ENCODE data around the gene MRPL24.
"Not testable (repeated sequence)": the region's sequence is repeated elsewhere in the genome, so short reads cannot be mapped to it uniquely, and the experiment has no call there.

Gene MRPL24

GRCh38 chr1:156760092-156760795 is 19.4 kb upstream of the MRPL24 start:
- DNase-seq: peak; percentile 60

GRCh38 chr1:156757572-156758253 is 16.8 kb upstream of the MRPL24 start:
- not testable (repeated sequence) for DNase-seq

GRCh38 chr1:156756355-156756754 is 15.5 kb upstream of the MRPL24 start:
- no peak for DNase-seq

- DNase-seq: no peak
These were observed 14.7 kb upstream of the MRPL24 start for GRCh38 chr1:156755527-156755950.

- DNase-seq: no peak
These were observed 13.3 kb upstream of the MRPL24 start for GRCh38 chr1:156754219-156754618.

- no peak for DNase-seq
These were observed 12.1 kb upstream of the MRPL24 start for GRCh38 chr1:156752843-156753482.

- peak; percentile 96 for DNase-seq
These were observed 11.0 kb upstream of the MRPL24 start for GRCh38 chr1:156751757-156752481.

- no peak for DNase-seq
These were observed 10.5 kb upstream of the MRPL24 start, which contains the start of gene HDGF for GRCh38 chr1:156751451-156751756. HDGF (minus strand) TSS chr1:156751675; CDS start chr1:156751429, 246 bp downstream.

GRCh38 chr1:156750711-156751450 is 10.0 kb upstream of the MRPL24 start:
- DNase-seq: no peak

- peak; percentile 49 for DNase-seq
These were observed 9.3 kb upstream of the MRPL24 start for GRCh38 chr1:156750191-156750672.

- no peak for DNase-seq
These were observed 8.7 kb upstream of the MRPL24 start for GRCh38 chr1:156749419-156750118.

GRCh38 chr1:156748670-156749418 is 8.0 kb upstream of the MRPL24 start:
- DNase-seq: no peak

- no peak for DNase-seq
These were observed 7.1 kb upstream of the MRPL24 start for GRCh38 chr1:156747742-156748669.

GRCh38 chr1:156746728-156747631 is 6.1 kb upstream of the MRPL24 start:
- peak; percentile 58 for DNase-seq

GRCh38 chr1:156746406-156746727 is 5.5 kb upstream of the MRPL24 start:
- DNase-seq: no peak

- DNase-seq: no peak
These were observed 5.0 kb upstream of the MRPL24 start for GRCh38 chr1:156745881-156746280.

GRCh38 chr1:156744786-156745419 is 4.0 kb upstream of the MRPL24 start:
- DNase-seq: no peak

GRCh38 chr1:156744344-156744743 is 3.5 kb upstream of the MRPL24 start:
- no peak for DNase-seq
